ENCODE results near the gene MC4R.

The MC4R gene

DNA sequence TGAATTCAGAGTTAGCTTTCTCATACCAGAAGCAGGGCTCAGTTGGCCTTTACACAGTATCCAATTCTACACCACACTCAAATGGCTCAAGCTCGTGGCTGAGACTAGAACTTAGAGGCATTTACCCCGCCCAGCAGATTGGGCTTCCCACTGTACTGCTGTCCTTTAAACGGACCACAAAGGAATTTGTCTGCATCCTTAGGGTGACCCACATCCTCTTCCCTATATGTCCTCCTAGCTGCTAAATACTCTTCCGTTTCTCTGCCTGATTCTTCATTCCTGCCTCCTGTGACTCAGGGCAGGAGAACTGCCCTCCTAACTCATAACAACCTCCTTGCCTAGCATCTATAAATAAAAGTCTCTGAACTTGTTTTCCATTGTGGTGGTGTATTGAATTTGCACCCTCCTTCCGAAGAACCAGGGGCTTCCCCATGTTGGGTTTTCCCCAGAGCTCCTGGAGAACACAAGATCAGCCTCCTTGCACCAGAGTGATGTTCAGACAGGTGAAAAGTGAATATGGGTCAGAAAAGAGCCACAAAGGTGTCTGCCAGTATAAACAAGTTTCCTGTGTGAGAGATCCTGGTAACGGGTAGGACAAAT is 32.0 kb upstream of the MC4R start:
- TF ChIP-seq, protein P1, sequence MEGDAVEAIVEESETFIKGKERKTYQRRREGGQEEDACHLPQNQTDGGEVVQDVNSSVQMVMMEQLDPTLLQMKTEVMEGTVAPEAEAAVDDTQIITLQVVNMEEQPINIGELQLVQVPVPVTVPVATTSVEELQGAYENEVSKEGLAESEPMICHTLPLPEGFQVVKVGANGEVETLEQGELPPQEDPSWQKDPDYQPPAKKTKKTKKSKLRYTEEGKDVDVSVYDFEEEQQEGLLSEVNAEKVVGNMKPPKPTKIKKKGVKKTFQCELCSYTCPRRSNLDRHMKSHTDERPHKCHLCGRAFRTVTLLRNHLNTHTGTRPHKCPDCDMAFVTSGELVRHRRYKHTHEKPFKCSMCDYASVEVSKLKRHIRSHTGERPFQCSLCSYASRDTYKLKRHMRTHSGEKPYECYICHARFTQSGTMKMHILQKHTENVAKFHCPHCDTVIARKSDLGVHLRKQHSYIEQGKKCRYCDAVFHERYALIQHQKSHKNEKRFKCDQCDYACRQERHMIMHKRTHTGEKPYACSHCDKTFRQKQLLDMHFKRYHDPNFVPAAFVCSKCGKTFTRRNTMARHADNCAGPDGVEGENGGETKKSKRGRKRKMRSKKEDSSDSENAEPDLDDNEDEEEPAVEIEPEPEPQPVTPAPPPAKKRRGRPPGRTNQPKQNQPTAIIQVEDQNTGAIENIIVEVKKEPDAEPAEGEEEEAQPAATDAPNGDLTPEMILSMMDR (IDR thresholded peaks at IDR 0.05; ENCODE audit: low read depth, low read length), result no peak
- no peak for DNase-seq (ENCODE audit: extremely low read depth, low read depth)

DNA sequence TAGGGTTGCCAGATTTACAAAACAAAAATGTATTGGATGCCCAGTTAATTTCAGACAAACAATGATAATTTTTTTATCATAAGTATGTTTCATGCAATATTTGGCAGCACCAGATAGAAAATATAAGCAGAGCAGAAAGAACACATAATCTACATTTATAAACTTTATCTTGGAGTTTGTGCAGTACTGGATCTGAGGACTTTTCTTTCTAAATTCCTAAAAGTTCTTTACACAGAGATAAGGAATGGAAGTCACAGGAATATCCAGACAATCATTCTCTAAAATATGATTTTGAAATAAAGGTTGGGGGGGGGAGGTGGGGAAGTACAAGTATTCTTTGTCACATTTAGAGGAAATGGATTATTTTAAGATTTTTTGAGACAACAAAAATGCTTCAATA is 28.8 kb upstream of the MC4R start:
- no peak for DNase-seq (ENCODE audit: extremely low read depth, low read depth)
- TF ChIP-seq, protein P1 (IDR thresholded peaks at IDR 0.05; ENCODE audit: low read depth, low read length), result no peak

DNA sequence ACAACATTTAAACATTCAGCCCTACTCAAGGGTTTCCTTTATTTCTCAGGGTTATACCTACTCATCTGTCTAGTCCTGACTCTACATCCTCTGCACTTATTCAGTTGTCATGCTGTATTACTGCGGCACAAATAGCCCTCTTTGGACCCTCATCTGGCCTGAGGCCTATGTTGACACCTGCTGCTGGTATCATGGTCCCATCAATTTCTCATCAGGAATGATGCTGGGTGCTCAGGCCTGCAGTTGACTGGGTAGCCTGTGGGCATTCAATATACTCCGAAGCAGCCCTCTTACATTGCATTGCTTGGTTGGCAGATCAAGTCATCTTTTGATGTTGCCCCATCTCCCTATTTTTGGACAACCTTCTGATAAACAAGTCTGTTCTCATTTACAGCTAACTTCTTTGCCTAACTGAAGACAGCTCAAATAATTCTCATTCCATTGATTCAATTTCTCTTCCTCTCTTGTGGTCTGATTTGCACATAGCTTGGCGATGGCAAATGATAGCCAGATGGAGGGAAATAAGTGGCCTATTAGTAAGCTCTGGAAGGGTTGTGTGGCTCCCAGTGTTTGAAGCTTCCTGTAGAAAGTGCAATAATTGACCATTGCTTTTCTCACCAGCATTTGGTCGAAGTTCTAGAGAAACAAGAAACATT is 19.1 kb upstream of the MC4R start:
- TF ChIP-seq, protein P1 (IDR thresholded peaks at IDR 0.05; ENCODE audit: low read depth, low read length), result no peak
- DNase-seq (ENCODE audit: extremely low read depth, low read depth), result peak; percentile 61

DNA sequence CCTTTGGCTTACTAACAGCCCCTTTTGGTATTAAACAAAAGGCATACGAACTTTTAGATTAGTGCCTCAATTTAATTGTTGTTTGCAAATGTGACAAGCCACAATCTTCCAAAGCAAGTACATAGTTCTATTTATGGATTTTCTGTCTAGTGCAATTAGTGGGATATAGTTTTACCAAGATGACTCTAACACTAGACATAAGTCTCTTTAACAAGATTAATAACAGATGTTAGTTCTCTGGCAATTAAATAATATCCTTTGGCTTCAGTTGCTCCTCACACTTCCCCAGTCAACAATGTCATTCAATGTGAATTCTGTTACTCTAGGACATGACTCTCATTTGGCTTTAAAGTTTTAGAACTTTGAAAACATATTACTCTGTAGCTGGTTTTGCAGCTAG is 16.7 kb upstream of the MC4R start:
- no peak for DNase-seq (ENCODE audit: extremely low read depth, low read depth)
- TF ChIP-seq, protein P1 (IDR thresholded peaks at IDR 0.05; ENCODE audit: low read depth, low read length), result no peak

DNA sequence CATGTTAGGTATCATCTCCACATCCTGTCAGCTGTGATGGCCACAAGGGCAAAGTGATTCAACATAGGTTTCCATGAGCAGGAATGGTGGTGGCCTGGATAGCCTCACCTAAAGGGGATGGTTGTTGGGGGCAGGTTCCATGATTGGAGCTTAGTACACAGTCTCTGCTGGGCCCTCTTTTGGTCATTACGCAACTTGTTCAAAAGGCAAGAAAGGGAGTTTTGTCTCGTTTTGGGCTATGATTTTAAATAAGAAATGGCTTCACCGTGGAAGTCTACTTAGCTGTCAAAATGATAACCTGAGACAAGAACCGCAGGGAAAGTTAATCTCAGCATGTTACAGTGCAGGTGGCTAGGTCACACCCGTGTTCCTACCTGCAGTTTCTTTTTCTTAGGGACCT is 13.1 kb upstream of the MC4R start:
- TF ChIP-seq, protein P1 (IDR thresholded peaks at IDR 0.05; ENCODE audit: low read depth, low read length), result no peak
- DNase-seq (ENCODE audit: extremely low read depth, low read depth), result no peak

DNA sequence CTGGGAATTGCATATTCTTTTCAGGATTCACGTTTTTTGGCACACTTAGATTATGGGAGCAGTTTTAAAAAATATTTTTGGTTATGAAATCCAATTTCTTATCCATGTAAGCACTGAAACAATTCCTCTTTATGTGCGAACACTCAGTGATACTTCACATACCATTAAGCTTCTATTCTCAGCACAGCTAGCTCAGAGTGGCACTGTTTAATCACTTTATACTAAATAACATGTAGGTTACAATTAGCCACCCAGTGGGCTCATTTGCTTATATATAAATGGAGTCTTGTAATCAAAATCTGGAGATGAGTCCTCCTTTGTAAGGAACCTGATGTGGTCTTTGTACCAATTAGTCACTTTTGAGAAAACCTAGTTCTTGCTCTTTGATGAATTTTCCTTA is 11.3 kb upstream of the MC4R start:
- no peak for DNase-seq (ENCODE audit: extremely low read depth, low read depth)
- TF ChIP-seq, protein P1 (IDR thresholded peaks at IDR 0.05; ENCODE audit: low read depth, low read length), result no peak

DNA sequence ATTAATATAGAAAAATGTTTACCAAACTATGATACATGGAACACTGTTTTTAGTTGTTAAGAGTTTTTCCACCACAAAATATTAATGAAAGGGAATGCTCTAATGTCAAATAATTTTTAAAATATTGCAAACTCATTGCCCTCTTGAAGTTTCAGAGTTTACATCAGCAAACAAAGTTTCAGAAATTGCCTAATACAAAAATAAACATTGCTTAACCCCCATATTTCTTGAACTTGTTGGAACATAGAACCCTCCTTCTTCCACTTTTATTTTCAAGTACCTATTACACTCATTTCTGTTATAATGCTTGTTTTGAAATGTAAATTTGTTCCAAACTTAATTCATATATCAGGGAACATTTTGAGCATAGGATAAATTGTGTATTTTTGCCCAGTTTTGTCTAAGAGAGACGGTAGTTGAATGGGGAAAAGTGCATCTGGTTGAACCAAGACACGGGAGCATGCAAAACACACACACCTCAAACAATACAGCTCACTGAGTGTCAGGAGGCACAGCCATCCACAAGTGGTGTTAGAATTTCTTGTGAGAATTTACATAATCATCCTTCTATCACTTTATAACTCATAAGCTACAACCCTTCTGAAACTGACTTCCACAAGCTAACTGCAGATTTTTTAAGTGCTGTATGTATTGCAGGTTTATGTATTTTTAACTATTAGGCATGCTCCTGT is 5.3 kb upstream of the MC4R start:
- TF ChIP-seq, protein P1 (IDR thresholded peaks at IDR 0.05; ENCODE audit: low read depth, low read length), result no peak

More for the DNA sequence above, 5.3 kb upstream of the MC4R start:
- no peak for DNase-seq (ENCODE audit: extremely low read depth, low read depth)

All from AG09319 (cell line).